SK-N-SH (cell line): ENCODE measurements around the gene DNAH9. TPM values are rescaled to one million over a fixed set of nuclear protein-coding genes. Genes with fewer than 3 reads are reported as not detected.

Source experiments
- CTCF ChIA-PET: fragments of 300-600, 350-600 bp; formaldehyde crosslinking; extraction: SDS; loops from one replicate; lab custom pipeline; 2021; lab: Yijun Ruan, JAX
- POLR2A ChIA-PET: fragments of 350-600 bp; sonication (Branson Sonifier 250); formaldehyde crosslinking; extraction: SDS; loops from one replicate; lab custom pipeline; 2020; ENCODE audit warnings: antibody characterized with exemption, inconsistent platforms; lab: Yijun Ruan, JAX
- DNase-seq: peaks from one replicate; pipeline ENCODE4 v3.0.0; 2012
- H2AFZ ChIP-seq: fragments of 200-600 bp; sonication (generic); 2 replicates; pipeline ENCODE4 v1.8.1; 2016; ENCODE audit warnings: antibody characterized with exemption, mild to moderate bottlenecking, low read depth
- H3F3A ChIP-seq: fragments of 200-600 bp; sonication (generic); replicated peaks from 2 replicates; pipeline ENCODE3; 2016; ENCODE audit warnings: antibody characterized with exemption, mild to moderate bottlenecking; ENCODE audit not compliant: insufficient read depth
- H3K27ac ChIP-seq, 2 experiments: fragments of 200-500 bp in 1 of 2; fragments of 200-600 bp in 1 of 2; sonication (Bioruptor generic) in 1 of 2; sonication (generic), shearing (Covaris generic) in 1 of 2; 2 replicates each; pipeline versions ENCODE4 v1.5.1 to v1.6.1; 2014 to 2016; ENCODE audit warnings: low read depth in 2 of 2, inconsistent platforms in 1 of 2, low read length in 1 of 2, mild to moderate bottlenecking in 1 of 2, mixed read lengths in 1 of 2
- H3K27me3 ChIP-seq: fragments of 200-600 bp; sonication (generic), shearing (Covaris generic); 2 replicates; pipeline ENCODE4 v1.6.1; 2016; ENCODE audit warnings: mixed run types; ENCODE audit not compliant: insufficient read depth
- H3K36me3 ChIP-seq, 2 experiments: fragments of 200-500 bp in 1 of 2; fragments of 200-600 bp in 1 of 2; sonication (Bioruptor generic) in 1 of 2; sonication (generic) in 1 of 2; replicated peaks in 1 of 2; 2 replicates each; pipeline versions ENCODE3 to v1.5.1; 2014 to 2016; ENCODE audit warnings: low read length in 1 of 2, mild to moderate bottlenecking in 1 of 2; ENCODE audit not compliant: insufficient read depth in 2 of 2, control insufficient read depth in 1 of 2
- H3K4me1 ChIP-seq, 2 experiments: fragments of 200-500 bp in 1 of 2; fragments of 200-600 bp in 1 of 2; sonication (Bioruptor generic) in 1 of 2; sonication (generic), shearing (Covaris generic) in 1 of 2; 2 replicates each; pipeline versions ENCODE4 v1.5.1 to v1.6.1; 2014 to 2016; ENCODE audit warnings: low read depth in 1 of 2, low read length in 1 of 2, mixed run types in 1 of 2; ENCODE audit not compliant: insufficient read depth in 2 of 2, control insufficient read depth in 1 of 2
- H3K4me2 ChIP-seq: fragments of 200-600 bp; sonication (generic), shearing (Covaris generic); 2 replicates; pipeline ENCODE4 v1.6.1; 2017; ENCODE audit warnings: mixed run types
- H3K4me3 ChIP-seq, 2 experiments: fragments of 200-500 bp in 1 of 2; fragments of 200-600 bp in 1 of 2; sonication (Bioruptor generic) in 1 of 2; sonication (generic), shearing (Covaris generic) in 1 of 2; 2 replicates each; pipeline versions ENCODE4 v1.5.1 to v1.8.1; 2014 to 2016; ENCODE audit warnings: low read depth in 2 of 2, inconsistent platforms in 1 of 2, low read length in 1 of 2, mild to moderate bottlenecking in 1 of 2, mixed read lengths in 1 of 2, moderate library complexity in 1 of 2
- H3K79me2 ChIP-seq: fragments of 200-600 bp; sonication (generic); 2 replicates; pipeline ENCODE4 v1.8.1; 2017; ENCODE audit warnings: mild to moderate bottlenecking; ENCODE audit not compliant: insufficient read depth
- H3K9ac ChIP-seq: fragments of 200-600 bp; sonication (generic); 2 replicates; pipeline ENCODE4 v1.6.1; 2017; ENCODE audit warnings: mixed run types
- H3K9me2 ChIP-seq: fragments of 200-600 bp; sonication (generic); 2 replicates; pipeline ENCODE4 v1.6.1; 2017; ENCODE audit warnings: mixed run types
- H3K9me3 ChIP-seq: fragments of 200-600 bp; sonication (generic); 2 replicates; pipeline ENCODE4 v1.6.1; 2017; ENCODE audit warnings: mixed run types, mild to moderate bottlenecking, moderate library complexity
- H4K20me1 ChIP-seq: fragments of 200-600 bp; sonication (generic); 2 replicates; pipeline ENCODE4 v1.6.1; 2017; ENCODE audit warnings: mild to moderate bottlenecking, mixed run types; ENCODE audit not compliant: insufficient read depth
- ELF1 ChIP-seq: IDR thresholded peaks from 2 replicates; pipeline ENCODE4 v1.4.0; 2012
- EZH2phosphoT487 ChIP-seq: fragments of 200-600 bp; sonication (generic); IDR thresholded peaks from 2 replicates; pipeline ENCODE4 v1.6.1; 2017; ENCODE audit warnings: low read depth, mixed run types, mild to moderate bottlenecking, antibody characterized with exemption, moderate library complexity, borderline replicate concordance
- FOXM1 ChIP-seq: IDR thresholded peaks from 2 replicates; pipeline ENCODE4 v1.4.0; 2012; ENCODE audit warnings: low read depth, mild to moderate bottlenecking
- JUND ChIP-seq: IDR thresholded peaks from 2 replicates; pipeline ENCODE4 v1.4.0; 2012
- MAX ChIP-seq: IDR thresholded peaks from 2 replicates; pipeline ENCODE4 v1.4.0; 2012; ENCODE audit warnings: low read depth
- NFIC ChIP-seq: IDR thresholded peaks from 2 replicates; pipeline ENCODE4 v1.4.0; 2012; ENCODE audit warnings: borderline replicate concordance
- PBX3 ChIP-seq: IDR thresholded peaks from 2 replicates; pipeline ENCODE4; 2012
- POLR2AphosphoS5 ChIP-seq: IDR thresholded peaks from 2 replicates; pipeline ENCODE4 v1.6.1; 2012; ENCODE audit warnings: low read depth, low read length
- RAD21 ChIP-seq: IDR thresholded peaks from 2 replicates; pipeline ENCODE4 v1.6.1; 2012; ENCODE audit warnings: mild to moderate bottlenecking, low read length
- RCOR1 ChIP-seq: fragments of 150-350 bp; IDR thresholded peaks from 2 replicates; pipeline ENCODE4 v1.6.1; 2017; ENCODE audit warnings: antibody characterized with exemption, low read length
- RFX5 ChIP-seq: IDR thresholded peaks from 2 replicates; pipeline ENCODE4 v1.6.1; 2012; ENCODE audit warnings: mild to moderate bottlenecking, improper control_type of control experiment, low read length
- RXRA ChIP-seq: IDR thresholded peaks from 2 replicates; pipeline ENCODE4 v1.4.0; 2012; ENCODE audit warnings: low read depth, mild to moderate bottlenecking, borderline replicate concordance
- SMC3 ChIP-seq: IDR thresholded peaks from 2 replicates; pipeline ENCODE4 v1.6.1; 2012; ENCODE audit warnings: low read depth, low read length, improper control_type of control experiment
- TAF1 ChIP-seq: IDR thresholded peaks from 2 replicates; pipeline ENCODE4 v1.6.1; 2012; ENCODE audit warnings: low read depth, mild to moderate bottlenecking, low read length, moderate library complexity, borderline replicate concordance
- TCF12 ChIP-seq: IDR thresholded peaks from 2 replicates; pipeline ENCODE4 v1.4.0; 2012
- USF2 ChIP-seq: fragments of 150-350 bp; IDR thresholded peaks from 2 replicates; pipeline ENCODE4 v1.6.1; 2017; ENCODE audit warnings: antibody characterized with exemption, low read length, low read depth, borderline replicate concordance
- ZBTB33 ChIP-seq: IDR thresholded peaks from 2 replicates; pipeline ENCODE4 v1.4.0; 2012; ENCODE audit warnings: low read depth, borderline replicate concordance
- WGBS: methylation state at CpG from one replicate; pipeline ENCODE4 v1.1.6; 2017; ENCODE audit warnings: low lambda C conversion rate; 5-methylcytosine and 5-hydroxymethylcytosine counted together
- polyA plus RNA-seq, 3 experiments: library from polyadenylated mRNA; depleted of rRNA; stranded (reverse); fragments of >200 nt; gene quantifications; 2 replicates each; pipeline ENCODE4 v1.2.3, GENCODE V29; 2012

Gene DNAH9
- polyA plus RNA-seq, 1 of the 3 experiments (the other 2 are of a cell fraction), result not detected

- WGBS, result 44% methylated on average over 3 of the region's 3 CpGs
These were observed 30.6 kb downstream of the DNAH9 start for GRCh38 chr17:11628831-11629230.

More at GRCh38 chr17:11628831-11629230, 30.6 kb downstream of the DNAH9 start:
- Histone ChIP-seq H3K36me3 (no peaks in the 10 kb centered on the region), H3K9me3 (no peaks in the 10 kb centered on the region), H3K4me2 (no peak overlapping the region), H3K27me3 (no peaks in the 10 kb centered on the region), H3K4me3 (no peak overlapping the region), H4K20me1 (no peaks in the 10 kb centered on the region), H3F3A (no peaks in the 10 kb centered on the region), H2AFZ (no peak overlapping the region), H3K4me1 (no peaks in the 10 kb centered on the region; a peak in 1 of 4 replicates), H3K9me2 (no peaks in the 10 kb centered on the region), H3K27ac (no peak overlapping the region), H3K79me2 (no peaks in the 10 kb centered on the region), H3K9ac (no peak overlapping the region)
- TF ChIP-seq RCOR1, result no peak
- TF ChIP-seq NFIC, result no peak
- no peak for TF ChIP-seq POLR2AphosphoS5
- no peak for TF ChIP-seq RFX5
- TF ChIP-seq ZBTB33, result no peak
- no peak for TF ChIP-seq RAD21
- no peak for TF ChIP-seq PBX3
- TF ChIP-seq TCF12, result no peak
- TF ChIP-seq SMC3, result no peak
- TF ChIP-seq FOXM1, result no peak
- no peak for TF ChIP-seq ELF1
- TF ChIP-seq TAF1, result no peak
- TF ChIP-seq RXRA, result no peak
- no peak for TF ChIP-seq JUND
- TF ChIP-seq USF2, result no peak
- TF ChIP-seq EZH2phosphoT487, result no peak
- no peak for TF ChIP-seq MAX
- CTCF ChIA-PET, result interaction anchor here (1.0 to 1.5 kb wide), 2 partner anchors 10 to 16 kb away, joined by 3 to 4 read pairs; no protein-coding TSS in a partner anchor
- no peak for DNase-seq
- POLR2A ChIA-PET, result no interaction called here
